Endometrium (tissue), 2 donors: ENCODE data around the gene C2CD2.
A peak's percentile ranks its signal among the peaks of the same experiment; 100 is the strongest.

Source experiments
- FAIRE-seq: peaks from 2 replicates; lab custom pipeline; 2012; peaks lifted over from hg19 to GRCh38; lab: Jason Lieb, UNC
- donor health status: control.
- donor health status: control.

C2CD2 gene

GRCh38 chr21:41885341-41886024, 68.3 kb downstream of the C2CD2 start:
- FAIRE-seq = no peak

- FAIRE-seq = no peak
These were observed 69.3 kb downstream of the C2CD2 start for GRCh38 chr21:41884501-41885030.

- FAIRE-seq = no peak
These were observed 70.2 kb downstream of the C2CD2 start for GRCh38 chr21:41883582-41883981.

GRCh38 chr21:41881051-41881450, 72.8 kb downstream of the C2CD2 start:
- FAIRE-seq = peak; percentile 65

- FAIRE-seq = no peak
These were observed 73.7 kb downstream of the C2CD2 start for GRCh38 chr21:41880153-41880552.

- no peak for FAIRE-seq
These were observed 74.4 kb downstream of the C2CD2 start, which contains the start of gene PRDM15 for GRCh38 chr21:41879190-41879998. TSS of gene PRDM15 (minus strand) at chr21:41879344. CDS start at chr21:41860363, 18,981 bp downstream.

GRCh38 chr21:41878831-41879189, 75.0 kb downstream of the C2CD2 start:
- FAIRE-seq = no peak

GRCh38 chr21:41877901-41878830, 75.7 kb downstream of the C2CD2 start:
- FAIRE-seq = no peak

- FAIRE-seq = no peak
These were observed 76.7 kb downstream of the C2CD2 start for GRCh38 chr21:41876928-41877652.

- FAIRE-seq = no peak
These were observed 77.4 kb downstream of the C2CD2 start for GRCh38 chr21:41876396-41876795.

GRCh38 chr21:41875086-41875485, 78.7 kb downstream of the C2CD2 start:
- no peak for FAIRE-seq

GRCh38 chr21:41874611-41875010, 79.2 kb downstream of the C2CD2 start:
- no peak for FAIRE-seq

- no peak for FAIRE-seq
These were observed 80.4 kb downstream of the C2CD2 start for GRCh38 chr21:41873426-41873825.

- FAIRE-seq = no peak
These were observed 80.8 kb downstream of the C2CD2 start for GRCh38 chr21:41873005-41873404.

- no peak for FAIRE-seq
These were observed 82.4 kb downstream of the C2CD2 start for GRCh38 chr21:41871293-41872030.

GRCh38 chr21:41869771-41870170, 84.0 kb downstream of the C2CD2 start:
- no peak for FAIRE-seq

GRCh38 chr21:41868062-41868710, 85.6 kb downstream of the C2CD2 start:
- no peak for FAIRE-seq

- no peak for FAIRE-seq
These were observed 86.5 kb downstream of the C2CD2 start for GRCh38 chr21:41867313-41867712.

- FAIRE-seq = no peak
These were observed 87.5 kb downstream of the C2CD2 start for GRCh38 chr21:41866274-41866809.
